Liver (tissue), 9 donors: ENCODE measurements around the gene SLC29A3. TPM values are rescaled to one million over a fixed set of nuclear protein-coding genes. Genes with fewer than 3 reads are reported as not detected.

Experiments
- DNase-seq: peaks from one replicate; pipeline ENCODE4 v3.0.0-alpha.2; 2017; ENCODE audit warnings: low spot score
- H3K27ac ChIP-seq, 2 donors: one replicate each; pipeline ENCODE4 v1.7.0; 2013; ENCODE audit warnings: inconsistent platforms in 2 of 2, low read length in 2 of 2, control low read depth in 1 of 2, low read depth in 1 of 2, mild to moderate bottlenecking in 1 of 2
- H3K27me3 ChIP-seq, 4 donors: one replicate each; pipeline versions ENCODE4 v1.6.1 to v1.7.0; 2013; ENCODE audit warnings: low read length in 3 of 4, inconsistent platforms in 1 of 4, mild to moderate bottlenecking in 1 of 4, moderate library complexity in 1 of 4; ENCODE audit not compliant: control insufficient read depth in 4 of 4, insufficient read depth in 4 of 4
- H3K36me3 ChIP-seq, 4 donors: one replicate each; pipeline versions ENCODE4 v1.6.1 to v1.7.0; 2013; ENCODE audit warnings: low read length in 3 of 4, mild to moderate bottlenecking in 3 of 4, low read depth in 1 of 4, moderate library complexity in 1 of 4; ENCODE audit not compliant: control insufficient read depth in 4 of 4, insufficient read depth in 3 of 4
- H3K4me1 ChIP-seq, 4 donors: one replicate each; pipeline versions ENCODE4 v1.6.1 to v1.7.0; 2013; ENCODE audit warnings: low read length in 3 of 4, mild to moderate bottlenecking in 3 of 4, moderate library complexity in 1 of 4; ENCODE audit not compliant: control insufficient read depth in 4 of 4, insufficient read depth in 4 of 4
- H3K4me3 ChIP-seq, 3 donors: one replicate each; pipeline versions ENCODE4 v1.6.1 to v1.7.0; 2013; ENCODE audit warnings: low read length in 3 of 3, control low read depth in 1 of 3, low read depth in 1 of 3, mild to moderate bottlenecking in 1 of 3
- H3K9ac ChIP-seq, 2 donors: one replicate each; pipeline ENCODE4 v1.7.0; 2013; ENCODE audit warnings: low read length in 2 of 2, mild to moderate bottlenecking in 2 of 2, moderate library complexity in 2 of 2, control low read depth in 1 of 2, low read depth in 1 of 2
- H3K9me3 ChIP-seq, 4 donors: one replicate each; pipeline versions ENCODE4 v1.6.1 to v1.7.0; 2013; ENCODE audit warnings: low read length in 3 of 4; ENCODE audit not compliant: control insufficient read depth in 4 of 4
- ATF3 ChIP-seq: IDR thresholded peaks from 2 replicates; pipeline ENCODE4 v1.6.1; 2016; ENCODE audit warnings: antibody characterized with exemption
- CTCF ChIP-seq: fragments of 150-350 bp; IDR thresholded peaks from 2 replicates; pipeline ENCODE4 v1.5.1; 2017; ENCODE audit warnings: improper control_type of control experiment, low read depth, low read length; ENCODE audit not compliant: missing input control
- EGR1 ChIP-seq, 2 donors: IDR thresholded peaks; 2 replicates each; pipeline ENCODE4 v1.6.1; 2016 to 2018; ENCODE audit warnings: antibody characterized with exemption in 2 of 2, low read depth in 2 of 2
- FOXA1 ChIP-seq: IDR thresholded peaks from 2 replicates; pipeline ENCODE4 v1.6.1; 2016; ENCODE audit warnings: antibody characterized with exemption
- GABPA ChIP-seq, 2 donors: IDR thresholded peaks in 1 of 2; conservative IDR thresholded peaks in 1 of 2; 2 replicates each; pipeline ENCODE4 v1.6.1; 2016; ENCODE audit warnings: antibody characterized with exemption in 2 of 2, mild to moderate bottlenecking in 1 of 2, moderate library complexity in 1 of 2
- JUND ChIP-seq, 2 donors: IDR thresholded peaks; 2 replicates each; pipeline ENCODE4 v1.6.1; 2016; ENCODE audit warnings: antibody characterized with exemption in 2 of 2
- MAX ChIP-seq: IDR thresholded peaks from 2 replicates; pipeline ENCODE4 v1.6.1; 2016; ENCODE audit warnings: antibody characterized with exemption
- NR2F2 ChIP-seq: IDR thresholded peaks from 2 replicates; pipeline ENCODE4 v1.6.1; 2016; ENCODE audit warnings: antibody characterized with exemption
- RAD21 ChIP-seq, 2 donors: IDR thresholded peaks; 2 replicates each; pipeline ENCODE4 v1.6.1; 2016; ENCODE audit warnings: antibody characterized with exemption in 2 of 2, mild to moderate bottlenecking in 2 of 2
- REST ChIP-seq: IDR thresholded peaks from 2 replicates; pipeline ENCODE4 v1.6.1; 2016; ENCODE audit warnings: antibody characterized with exemption, mild to moderate bottlenecking
- TAF1 ChIP-seq: conservative IDR thresholded peaks from 2 replicates; pipeline ENCODE4 v1.6.1; 2016; ENCODE audit warnings: antibody characterized with exemption, mild to moderate bottlenecking
- YY1 ChIP-seq: IDR thresholded peaks from 2 replicates; pipeline ENCODE4 v1.6.1; 2016; ENCODE audit warnings: antibody characterized with exemption, mild to moderate bottlenecking
- ZBTB33 ChIP-seq: IDR thresholded peaks from 2 replicates; pipeline ENCODE4 v1.6.1; 2016; ENCODE audit warnings: antibody characterized with exemption
- WGBS: extraction: QIAGEN DNeasy Blood & Tissue Kit; methylation state at CpG from one replicate; pipeline ENCODE4 v1.1.7; 2013; 5-methylcytosine and 5-hydroxymethylcytosine counted together
- polyA plus RNA-seq, 2 donors: library from polyadenylated mRNA; stranded (reverse) in 1 of 2; unstranded in 1 of 2; fragments of 200-250 nt in 1 of 2; fragments of >200 nt in 1 of 2; fragmentation: Nextera tagmentation in 1 of 2; extraction: Ambion mirVana in 1 of 2; gene quantifications; one replicate each; pipeline versions ENCODE4 v1.2.1 to v1.2.3, GENCODE V29; 2013 to 2015
- total RNA-seq, 2 donors: library from RNA; depleted of rRNA; stranded (reverse); fragments of >200 nt; gene quantifications; one replicate each; pipeline ENCODE4 v1.2.3, GENCODE V29; 2014
- donor health status: healthy.
- donor health status: healthy.
- donor health status: healthy.
- donor health status: healthy.
- donor health status: healthy.

The SLC29A3 gene
- total and polyA plus RNA-seq, 4 donors: 3.1 to 11.9 (median 5.3) TPM

GRCh38 chr10:71330789-71331404 is 11.8 kb downstream of the SLC29A3 start:
- Histone ChIP-seq H3K27ac (no peak overlapping the region), H3K4me1 (peaks cover 18 to 44% (median 30%) of the 10 kb centered on the region in 4 donors), H3K27me3 (no peaks in the 10 kb centered on the region), H3K4me3 (no peak overlapping the region), H3K36me3 (peaks cover 0 to 2% (median 0%) of the 10 kb centered on the region in 4 donors), H3K9me3 (no peaks in the 10 kb centered on the region), H3K9ac (no peak overlapping the region)
- DNase-seq: no peak
- TF ChIP-seq CTCF: no peak
- TF ChIP-seq REST: no peak
- no peak for TF ChIP-seq ATF3
- TF ChIP-seq YY1: no peak
- 77% methylated on average over 4 of the region's 4 CpGs for WGBS

- no peak for TF ChIP-seq YY1
- no peak for TF ChIP-seq JUND (IDR thresholded peaks at IDR 0.05)
- no peak for TF ChIP-seq RAD21 (IDR thresholded peaks at IDR 0.05)
- no peak for TF ChIP-seq GABPA (IDR thresholded peaks at IDR 0.05 in 1 of 2, conservative IDR thresholded peaks at IDR 0.05 in 1 of 2)
- TF ChIP-seq EGR1 (IDR thresholded peaks at IDR 0.05; ENCODE audit: low read depth in 2 of 2): no peak
- no peak for TF ChIP-seq TAF1
- Histone ChIP-seq H3K9ac (no peak overlapping the region), H3K4me1 (peaks cover 23 to 50% (median 37%) of the 10 kb centered on the region in 4 donors), H3K9me3 (no peaks in the 10 kb centered on the region), H3K27ac (no peak overlapping the region), H3K36me3 (peaks cover 0 to 2% (median 0%) of the 10 kb centered on the region in 4 donors), H3K4me3 (no peak overlapping the region), H3K27me3 (no peaks in the 10 kb centered on the region)
- WGBS: 49% methylated on average over 4 of the region's 4 CpGs
- DNase-seq: no peak
Measured at GRCh38 chr10:71331736-71332135, 12.7 kb downstream of the SLC29A3 start.

- WGBS: 96% methylated on average over 5 of the region's 5 CpGs
- Histone ChIP-seq H3K27ac (no peak overlapping the region), H3K27me3 (no peaks in the 10 kb centered on the region), H3K4me1 (peaks cover 23 to 58% (median 44%) of the 10 kb centered on the region in 4 donors), H3K9me3 (no peaks in the 10 kb centered on the region), H3K4me3 (no peak overlapping the region), H3K36me3 (peaks cover 0 to 2% (median 0%) of the 10 kb centered on the region in 4 donors), H3K9ac (no peak overlapping the region)
- DNase-seq: no peak
- TF ChIP-seq MAX (no peak), FOXA1 (no peak), REST (no peak), ZBTB33 (no peak), NR2F2 (no peak), TAF1 (no peak)
Measured at GRCh38 chr10:71332466-71332865, 13.4 kb downstream of the SLC29A3 start.
